GM10847 (cell line): ENCODE data around the gene P2RX7.
A peak's percentile ranks its signal among the peaks of the same experiment; 100 is the strongest.

Experiments used
- POLR2A ChIP-seq: IDR thresholded peaks from 2 replicates; pipeline ENCODE4 v1.6.1; 2011; ENCODE audit not compliant: insufficient read length; ENCODE audit errors: extremely low read depth

The P2RX7 gene

DNA sequence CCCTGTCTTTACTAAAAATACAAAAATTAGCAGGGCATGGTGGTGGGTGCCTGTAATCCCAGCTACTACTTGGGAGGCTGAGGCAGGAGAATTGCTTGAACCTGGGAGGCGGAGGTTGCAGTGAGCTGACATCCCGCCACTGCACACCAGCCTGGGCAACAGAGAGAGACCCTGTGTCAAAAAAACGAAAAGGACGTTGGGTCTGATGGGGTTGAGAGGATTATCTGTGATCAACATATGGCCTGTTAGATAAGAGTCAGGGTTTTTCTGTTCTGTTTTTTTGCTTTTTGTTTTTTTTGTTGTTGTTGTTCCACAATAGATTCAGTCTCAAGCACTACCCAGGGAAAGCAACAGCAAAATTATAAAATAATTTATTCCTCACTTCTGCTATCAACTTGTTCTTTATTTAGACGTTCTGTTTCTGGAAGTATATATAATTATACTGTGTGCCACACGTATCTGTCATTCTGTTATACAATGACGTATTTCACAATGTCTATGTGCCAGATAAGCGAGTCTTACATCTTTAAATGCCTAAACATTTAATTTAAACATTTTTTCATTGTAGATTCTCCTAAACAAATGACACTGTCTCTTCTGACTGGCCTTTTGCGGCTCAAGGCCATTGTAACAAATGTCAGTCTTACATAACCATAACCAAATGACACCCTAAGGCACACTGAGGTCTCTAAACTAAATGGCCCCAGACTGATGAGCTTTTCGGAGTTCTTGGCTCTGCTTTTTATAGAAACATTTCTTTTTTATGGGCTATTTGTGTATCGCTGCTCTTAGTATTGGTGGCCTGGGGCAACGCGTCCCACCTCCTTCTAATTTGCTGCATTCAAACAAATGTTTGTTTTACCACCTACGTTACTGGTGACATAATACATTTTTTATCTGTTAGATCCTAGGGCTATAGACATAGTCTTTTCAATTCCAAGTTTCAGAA is 70.0 kb downstream of the P2RX7 start:
- no peak for TF ChIP-seq POLR2A

GRCh38 chr12:121203482-121203881 is 70.8 kb downstream of the P2RX7 start:
- no peak for TF ChIP-seq POLR2A

- TF ChIP-seq POLR2A = no peak
These were observed 72.8 kb downstream of the P2RX7 start for GRCh38 chr12:121205491-121205890.

GRCh38 chr12:121209221-121209620 is 76.5 kb downstream of the P2RX7 start:
- no peak for TF ChIP-seq POLR2A

DNA sequence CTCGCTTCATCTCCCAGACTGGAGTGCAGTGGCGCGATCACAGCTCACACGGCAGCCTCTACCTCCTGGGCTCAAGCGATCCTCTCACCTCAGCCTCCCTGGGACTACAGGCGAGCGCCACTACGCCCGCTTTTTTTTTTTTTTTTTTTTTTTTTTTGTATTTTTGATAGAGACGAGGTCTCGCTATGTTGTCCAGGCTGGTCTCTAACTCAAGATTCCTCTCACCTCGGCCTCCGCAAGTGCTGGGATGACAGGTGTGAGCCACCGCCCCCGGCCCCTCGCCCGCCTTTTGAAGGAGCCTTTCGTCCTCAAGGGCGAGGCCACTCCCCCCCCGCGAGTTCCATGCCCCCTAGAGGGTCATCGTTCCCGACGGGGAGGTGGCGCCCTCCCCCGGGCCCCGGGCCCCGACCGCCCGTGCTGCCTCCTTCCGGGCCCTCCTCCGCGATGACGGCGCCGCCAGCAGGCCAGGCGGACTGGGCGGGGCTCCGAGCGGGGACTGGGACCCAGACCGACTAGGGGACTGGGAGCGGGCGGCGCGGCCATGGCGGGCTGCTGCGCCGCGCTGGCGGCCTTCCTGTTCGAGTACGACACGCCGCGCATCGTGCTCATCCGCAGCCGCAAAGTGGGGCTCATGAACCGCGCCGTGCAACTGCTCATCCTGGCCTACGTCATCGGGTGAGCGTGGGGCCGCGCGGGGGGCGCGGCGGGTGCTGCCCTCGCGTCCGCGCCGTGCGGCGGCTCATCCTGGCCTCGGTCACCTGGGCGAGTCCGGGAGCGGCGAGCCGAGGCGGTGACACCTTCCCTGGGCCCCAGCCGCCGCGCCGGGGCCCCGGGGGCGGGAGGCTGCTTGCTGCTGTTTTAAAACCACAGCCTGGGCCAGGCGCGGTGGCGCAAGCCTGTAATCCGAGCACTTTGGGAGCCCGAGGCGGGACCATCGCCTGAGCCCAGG is 77.2 kb downstream of the P2RX7 start, which contains the start of gene P2RX4:
Gene P2RX4 (plus strand): TSS at position 506 of the 949 bp plus-strand sequence. CDS start 36 bp downstream, at position 542.
- peak; percentile 95 for TF ChIP-seq POLR2A

DNA sequence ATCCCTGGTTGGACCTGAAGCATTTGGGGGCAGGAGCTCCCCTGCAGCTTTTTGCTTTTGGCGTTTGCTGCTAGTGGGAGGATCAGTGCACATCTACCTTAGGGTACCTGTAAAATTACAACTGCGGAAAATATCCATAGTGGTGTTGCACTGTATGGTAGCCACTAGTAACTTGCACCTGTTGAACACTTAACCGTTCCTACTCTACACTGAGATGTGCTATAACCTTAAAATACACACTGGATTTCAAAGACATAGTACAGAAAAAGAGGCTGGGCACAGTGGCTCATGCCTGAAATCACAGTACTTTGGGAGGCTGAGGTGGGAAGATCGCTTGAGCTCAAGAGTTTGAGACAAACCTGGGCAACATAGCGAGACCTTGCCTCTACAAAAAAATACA is 80.2 kb downstream of the P2RX7 start:
- no peak for TF ChIP-seq POLR2A

GRCh38 chr12:121214166-121214777 is 81.6 kb downstream of the P2RX7 start:
- TF ChIP-seq POLR2A = no peak

GRCh38 chr12:121214855-121215745 is 82.4 kb downstream of the P2RX7 start:
- TF ChIP-seq POLR2A = no peak

DNA sequence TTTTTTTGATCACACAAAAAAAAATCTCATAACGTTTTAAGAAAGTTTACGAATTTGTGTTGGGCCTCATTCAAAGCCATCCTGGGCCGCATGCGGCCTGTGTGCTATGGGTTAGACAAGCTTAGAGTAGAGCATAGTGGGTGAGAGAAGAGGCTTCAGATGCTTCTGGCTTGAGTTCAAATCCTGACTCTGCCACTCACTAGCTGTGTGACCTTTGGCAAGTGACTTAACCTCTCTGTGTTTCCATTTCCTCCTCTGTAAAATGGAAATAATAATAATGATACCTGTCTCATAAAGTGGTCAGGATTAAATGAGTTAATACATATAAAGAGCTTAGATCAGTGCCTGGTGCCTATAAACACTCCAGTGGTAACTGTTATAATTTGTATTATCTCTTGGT is 83.4 kb downstream of the P2RX7 start:
- no peak for TF ChIP-seq POLR2A

DNA sequence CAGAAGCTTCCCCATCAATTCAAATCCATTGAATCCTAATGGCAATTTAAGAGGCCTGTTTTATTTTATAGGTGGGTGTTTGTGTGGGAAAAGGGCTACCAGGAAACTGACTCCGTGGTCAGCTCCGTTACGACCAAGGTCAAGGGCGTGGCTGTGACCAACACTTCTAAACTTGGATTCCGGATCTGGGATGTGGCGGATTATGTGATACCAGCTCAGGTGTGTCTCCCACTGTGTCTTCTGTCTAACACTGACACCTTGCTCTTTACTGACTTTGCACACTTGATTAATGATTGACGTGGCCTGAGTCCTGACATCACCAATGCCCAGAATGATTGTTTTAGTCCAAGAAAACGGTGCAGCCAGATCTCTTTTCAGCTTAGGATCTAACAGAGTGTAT is 84.4 kb downstream of the P2RX7 start:
- no peak for TF ChIP-seq POLR2A

- no peak for TF ChIP-seq POLR2A
These were observed 85.1 kb downstream of the P2RX7 start for GRCh38 chr12:121217761-121218160.

GRCh38 chr12:121218588-121219352 is 86.1 kb downstream of the P2RX7 start:
- TF ChIP-seq POLR2A = no peak

GRCh38 chr12:121219353-121219986 is 86.8 kb downstream of the P2RX7 start:
- no peak for TF ChIP-seq POLR2A
